CD14-positive monocyte (primary cell): ENCODE measurements around the gene PRRC2B. TPM values are rescaled to one million over a fixed set of nuclear protein-coding genes. Genes with fewer than 3 reads are reported as not detected.
A peak's percentile ranks its signal among the peaks of the same experiment; 100 is the strongest.

Experiments used
- DNase-seq, 3 donors: peaks; one replicate each; pipeline ENCODE4 v3.0.0-alpha.2; 2011 to 2022
- H2AFZ ChIP-seq: 2 replicates; pipeline ENCODE4 v1.6.0; 2012; ENCODE audit warnings: mild to moderate bottlenecking, low read depth, low read length, inconsistent platforms; ENCODE audit not compliant: insufficient read depth, poor library complexity, severe bottlenecking
- H3K27ac ChIP-seq, 2 donors: 1 replicate in 1 of 2; 2 replicates in 1 of 2; pipeline ENCODE4 v1.5.1; 2012 to 2013; ENCODE audit warnings: low read length in 2 of 2, control low read depth in 1 of 2, inconsistent platforms in 1 of 2, low read depth in 1 of 2, mild to moderate bottlenecking in 1 of 2
- H3K27me3 ChIP-seq, 2 donors: one replicate each; pipeline versions ENCODE4 v1.6.0 to v1.6.1; 2011 to 2013; ENCODE audit warnings: low read length in 2 of 2; ENCODE audit not compliant: control insufficient read depth in 2 of 2, insufficient read depth in 2 of 2
- H3K36me3 ChIP-seq, 2 donors: replicated peaks in 1 of 2; 1 replicate in 1 of 2; 2 replicates in 1 of 2; pipeline versions ENCODE4 v1.5.1 to v1.6.1; 2012 to 2013; ENCODE audit warnings: low read length in 2 of 2, control low read depth in 1 of 2, inconsistent platforms in 1 of 2, mild to moderate bottlenecking in 1 of 2; ENCODE audit not compliant: insufficient read depth in 2 of 2, control insufficient read depth in 1 of 2
- H3K4me1 ChIP-seq, 2 donors: 1 replicate in 1 of 2; 2 replicates in 1 of 2; pipeline versions ENCODE4 v1.5.1 to v1.6.1; 2012 to 2013; ENCODE audit warnings: low read length in 2 of 2, control low read depth in 1 of 2, inconsistent platforms in 1 of 2, mild to moderate bottlenecking in 1 of 2, moderate library complexity in 1 of 2; ENCODE audit not compliant: insufficient read depth in 2 of 2, control insufficient read depth in 1 of 2
- H3K4me2 ChIP-seq: replicated peaks from 2 replicates; pipeline ENCODE3; 2012; ENCODE audit warnings: low read length, moderate library complexity, mild to moderate bottlenecking; ENCODE audit not compliant: poor library complexity, severe bottlenecking; ENCODE audit errors: extremely low read depth
- H3K4me3 ChIP-seq, 3 experiments: fragments of 200-600 bp in 1 of 3; sonication (generic) in 1 of 3; replicated peaks in 1 of 3; 1 replicate in 2 of 3; 2 replicates in 1 of 3; pipeline ENCODE4 v1.5.1; 2011 to 2013; ENCODE audit warnings: low read length in 3 of 3, mild to moderate bottlenecking in 3 of 3, control low read depth in 2 of 3, low read depth in 2 of 3, inconsistent platforms in 1 of 3, moderate library complexity in 1 of 3
- H3K79me2 ChIP-seq: 2 replicates; pipeline ENCODE4 v1.6.0; 2012; ENCODE audit warnings: mild to moderate bottlenecking, control low read depth, inconsistent platforms, low read length, moderate library complexity; ENCODE audit not compliant: insufficient read depth
- H3K9ac ChIP-seq: 2 replicates; pipeline ENCODE4 v1.6.0; 2017; ENCODE audit warnings: low read length, mild to moderate bottlenecking; ENCODE audit not compliant: insufficient read depth, poor library complexity, severe bottlenecking
- H3K9me3 ChIP-seq, 2 donors: replicated peaks in 1 of 2; 1 replicate in 1 of 2; 2 replicates in 1 of 2; pipeline versions ENCODE4 v1.5.1 to v1.6.1; 2012 to 2013; ENCODE audit warnings: low read length in 2 of 2, control low read depth in 1 of 2; ENCODE audit not compliant: control insufficient read depth in 1 of 2, insufficient read depth in 1 of 2
- H4K20me1 ChIP-seq: 2 replicates; pipeline ENCODE4 v1.6.0; 2012; ENCODE audit warnings: mild to moderate bottlenecking, low read length, control low read depth, moderate library complexity; ENCODE audit not compliant: insufficient read depth
- H3K27ac Mint-ChIP-seq, 7 donors: one replicate each; pipeline ENCODE4 v1.8.0; 2020; ENCODE audit warnings: mild to moderate bottlenecking in 7 of 7, mixed read lengths in 7 of 7, moderate library complexity in 6 of 7, inconsistent platforms in 2 of 7
- H3K27me3 Mint-ChIP-seq, 3 donors: one replicate each; pipeline ENCODE4 v1.8.0; 2021 to 2022; ENCODE audit warnings: low read depth in 3 of 3, mild to moderate bottlenecking in 3 of 3, mixed read lengths in 3 of 3, moderate library complexity in 3 of 3, inconsistent platforms in 1 of 3
- H3K36me3 Mint-ChIP-seq, 2 donors: one replicate each; pipeline ENCODE4 v1.8.0; 2020; ENCODE audit warnings: mixed read lengths in 2 of 2, inconsistent platforms in 1 of 2, mild to moderate bottlenecking in 1 of 2
- H3K4me1 Mint-ChIP-seq: one replicate; pipeline ENCODE4 v1.8.0; 2020; ENCODE audit warnings: mild to moderate bottlenecking, mixed read lengths
- H3K4me3 Mint-ChIP-seq, 2 donors: one replicate each; pipeline ENCODE4 v1.8.0; 2020; ENCODE audit warnings: mild to moderate bottlenecking in 2 of 2, mixed read lengths in 2 of 2, moderate library complexity in 1 of 2
- H3K9me3 Mint-ChIP-seq, 7 donors: one replicate each; pipeline ENCODE4 v1.8.0; 2020 to 2022; ENCODE audit warnings: mixed read lengths in 7 of 7, mild to moderate bottlenecking in 6 of 7, moderate library complexity in 6 of 7, inconsistent platforms in 2 of 7
- CTCF ChIP-seq: fragments of 200-600 bp; IDR thresholded peaks from one replicate; pipeline ENCODE4 v1.8.0; 2022; ENCODE audit warnings: antibody characterized with exemption, mild to moderate bottlenecking
- WGBS: methylation state at CpG from one replicate; pipeline ENCODE4 v1.1.5; 2013; ENCODE audit warnings: missing lambda C conversion rate; ENCODE audit not compliant: insufficient coverage; 5-methylcytosine and 5-hydroxymethylcytosine counted together
- intact Hi-C, 2 donors: fragments of 100-400 bp; cut with micrococcal nuclease; formaldehyde crosslinking; loops; one replicate each; pipeline versions ENCODE4 v1.15.0 to v1.15.1; 2023
- polyA plus RNA-seq, 3 donors: library from polyadenylated mRNA; depleted of rRNA in 1 of 3; unstranded in 2 of 3; stranded (reverse) in 1 of 3; fragments of 300-500 nt in 2 of 3; fragments of >200 nt in 1 of 3; fragmentation: Illumina TruSeq in 2 of 3; gene quantifications; 1 replicate in 2 of 3; 2 replicates in 1 of 3; pipeline ENCODE4 v1.2.3, GENCODE V29; 2012 to 2021

The PRRC2B gene
- polyA plus RNA-seq, 3 donors = 2.8 to 36.2 (median 8.6) TPM

- H3K36me3 Mint-ChIP-seq = no peaks in the 10 kb centered on the region
- TF ChIP-seq CTCF = no peak
- 51% methylated on average over 4 of the region's 10 CpGs for WGBS
Observed at GRCh38 chr9:131358556-131358955, 35.3 kb upstream of the PRRC2B start.

GRCh38 chr9:131361202-131361833, 32.6 kb upstream of the PRRC2B start:
- no peak for TF ChIP-seq CTCF
- intact Hi-C loops = no loop called here
- no peaks in the 10 kb centered on the region for H3K27me3 ChIP-seq
- no peaks in the 10 kb centered on the region for H4K20me1 ChIP-seq
- peak overlapping the region in 1 of 2 donors; percentile 48 for H3K27ac ChIP-seq
- 10% methylated on average over 2 of the region's 8 CpGs for WGBS
- H3K4me1 ChIP-seq = peaks cover 27 to 38% of the 10 kb centered on the region in 2 donors
- no peaks in the 10 kb centered on the region for H3K9me3 ChIP-seq
- Mint-ChIP-seq H3K27me3 (peaks cover 1 to 3% (median 3%) of the 10 kb centered on the region in 3 donors), H3K4me3 (peak overlapping the region; percentile 54 to 69), H3K9me3 (no peaks in the 10 kb centered on the region), H3K36me3 (no peaks in the 10 kb centered on the region), H3K27ac (peak overlapping the region in 6 of 7 donors; percentile 42 to 76 (median 72)), H3K4me1 (peaks cover 36% of the 10 kb centered on the region)
- peak overlapping the region in 1 of 3 experiments; percentile 51 for H3K4me3 ChIP-seq
- peak overlapping the region; percentile 10 for H2AFZ ChIP-seq
- H3K4me2 ChIP-seq = peak overlapping the region; percentile 51
- H3K79me2 ChIP-seq = no peaks in the 10 kb centered on the region
- peak; percentile 16 to 47 (median 21) for DNase-seq
- no peak overlapping the region for H3K9ac ChIP-seq
- no peaks in the 10 kb centered on the region for H3K36me3 ChIP-seq

More at GRCh38 chr9:131358556-131358955, 35.3 kb upstream of the PRRC2B start:
- no peak overlapping the region for H3K4me2 ChIP-seq
- Mint-ChIP-seq H3K27me3 (peaks cover 0 to 1% (median 1%) of the 10 kb centered on the region in 3 donors), H3K4me3 (no peak overlapping the region), H3K27ac (peak overlapping the region in 3 of 7 donors; percentile 66 to 86 (median 85)), H3K4me1 (peaks cover 40% of the 10 kb centered on the region), H3K9me3 (no peaks in the 10 kb centered on the region)
- H3K27me3 ChIP-seq = no peaks in the 10 kb centered on the region
- intact Hi-C loops = no loop called here
- no peaks in the 10 kb centered on the region for H4K20me1 ChIP-seq
- H2AFZ ChIP-seq = no peak overlapping the region
- peak overlapping the region in 1 of 2 donors; percentile 61 for H3K27ac ChIP-seq
- no peak overlapping the region for H3K9ac ChIP-seq
- H3K79me2 ChIP-seq = no peaks in the 10 kb centered on the region
- H3K4me3 ChIP-seq = no peak overlapping the region
- peaks cover 36 to 50% of the 10 kb centered on the region in 2 donors for H3K4me1 ChIP-seq
- H3K9me3 ChIP-seq = no peaks in the 10 kb centered on the region
- DNase-seq = no peak
- H3K36me3 ChIP-seq = no peaks in the 10 kb centered on the region
